ENCODE data around the gene DNAJC3. TPM values are rescaled to one million over a fixed set of nuclear protein-coding genes. Genes with fewer than 3 reads are reported as not detected.
A peak's percentile ranks its signal among the peaks of the same experiment; 100 is the strongest.

The DNAJC3 gene, protein sequence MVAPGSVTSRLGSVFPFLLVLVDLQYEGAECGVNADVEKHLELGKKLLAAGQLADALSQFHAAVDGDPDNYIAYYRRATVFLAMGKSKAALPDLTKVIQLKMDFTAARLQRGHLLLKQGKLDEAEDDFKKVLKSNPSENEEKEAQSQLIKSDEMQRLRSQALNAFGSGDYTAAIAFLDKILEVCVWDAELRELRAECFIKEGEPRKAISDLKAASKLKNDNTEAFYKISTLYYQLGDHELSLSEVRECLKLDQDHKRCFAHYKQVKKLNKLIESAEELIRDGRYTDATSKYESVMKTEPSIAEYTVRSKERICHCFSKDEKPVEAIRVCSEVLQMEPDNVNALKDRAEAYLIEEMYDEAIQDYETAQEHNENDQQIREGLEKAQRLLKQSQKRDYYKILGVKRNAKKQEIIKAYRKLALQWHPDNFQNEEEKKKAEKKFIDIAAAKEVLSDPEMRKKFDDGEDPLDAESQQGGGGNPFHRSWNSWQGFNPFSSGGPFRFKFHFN
- total RNA-seq = 10 to 100 TPM; 49.1 to 73.3 (median 53.1) TPM

GRCh38 chr13:95676762-95677563, at the start of gene DNAJC3:
Gene DNAJC3 (plus strand): TSS chr13:95677139. CDS start chr13:95677256, 117 bp downstream.
- peaks cover 3 to 53% (median 9%) of the 10 kb centered on the region in 3 donors for H3K4me1 ChIP-seq
- H3K36me3 ChIP-seq = no peaks in the 10 kb centered on the region
- peak within 1 kb of the TSS; percentile 72 to 91 for H3K4me3 ChIP-seq
- peaks cover 0 to 2% (median 0%) of the 10 kb centered on the region in 3 donors for H3K9me3 ChIP-seq
- ATAC-seq = peak; percentile 98
- TF ChIP-seq POLR2AphosphoS5 (IDR thresholded peaks at IDR 0.05) = peak; percentile 88
- TF ChIP-seq POLR2A (IDR thresholded peaks at IDR 0.05) = peak; percentile 94 to 96
- no peak for TF ChIP-seq EP300 (IDR thresholded peaks at IDR 0.05)
- TF ChIP-seq, protein P1, sequence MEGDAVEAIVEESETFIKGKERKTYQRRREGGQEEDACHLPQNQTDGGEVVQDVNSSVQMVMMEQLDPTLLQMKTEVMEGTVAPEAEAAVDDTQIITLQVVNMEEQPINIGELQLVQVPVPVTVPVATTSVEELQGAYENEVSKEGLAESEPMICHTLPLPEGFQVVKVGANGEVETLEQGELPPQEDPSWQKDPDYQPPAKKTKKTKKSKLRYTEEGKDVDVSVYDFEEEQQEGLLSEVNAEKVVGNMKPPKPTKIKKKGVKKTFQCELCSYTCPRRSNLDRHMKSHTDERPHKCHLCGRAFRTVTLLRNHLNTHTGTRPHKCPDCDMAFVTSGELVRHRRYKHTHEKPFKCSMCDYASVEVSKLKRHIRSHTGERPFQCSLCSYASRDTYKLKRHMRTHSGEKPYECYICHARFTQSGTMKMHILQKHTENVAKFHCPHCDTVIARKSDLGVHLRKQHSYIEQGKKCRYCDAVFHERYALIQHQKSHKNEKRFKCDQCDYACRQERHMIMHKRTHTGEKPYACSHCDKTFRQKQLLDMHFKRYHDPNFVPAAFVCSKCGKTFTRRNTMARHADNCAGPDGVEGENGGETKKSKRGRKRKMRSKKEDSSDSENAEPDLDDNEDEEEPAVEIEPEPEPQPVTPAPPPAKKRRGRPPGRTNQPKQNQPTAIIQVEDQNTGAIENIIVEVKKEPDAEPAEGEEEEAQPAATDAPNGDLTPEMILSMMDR (IDR thresholded peaks at IDR 0.05) = peak in 1 of 4 experiments; percentile 4
- no CpG with 5 or more reads among the region's 90 CpGs for WGBS, 2 donors (ENCODE audit: low coverage in 1 of 2)
- H3K27ac ChIP-seq = peak within 1 kb of the TSS; percentile 83 to 98 (median 94)
- no peaks in the 10 kb centered on the region for H3K27me3 ChIP-seq

DNA sequence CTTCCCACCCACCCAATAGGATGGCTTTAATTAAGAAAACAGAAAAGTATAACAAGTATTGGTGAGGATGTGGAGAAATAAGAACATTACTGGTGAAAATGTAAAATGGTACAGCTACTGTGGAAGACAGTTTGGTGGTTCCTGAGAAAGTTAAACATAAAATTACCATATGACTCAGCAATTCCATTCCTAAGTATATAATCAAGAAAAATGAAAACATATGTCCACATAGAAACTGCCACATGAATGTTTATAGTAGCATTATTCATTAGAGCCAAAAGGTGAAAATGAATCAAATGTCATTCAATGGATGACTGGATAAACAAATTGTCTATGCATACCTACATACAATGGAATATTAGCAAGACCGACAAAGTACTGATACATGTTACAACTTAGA, 49.3 kb upstream of the DNAJC3 start:
- ATAC-seq = no peak
- no peaks in the 10 kb centered on the region for H3K27me3 ChIP-seq
- H3K36me3 ChIP-seq = peaks cover 0 to 82% of the 10 kb centered on the region in 2 donors
- WGBS, 2 donors (ENCODE audit: low coverage in 1 of 2) = 67 to 94% methylated on average over 1 of the region's 1 CpG
- peaks cover 0 to 9% (median 0%) of the 10 kb centered on the region in 3 donors for H3K9me3 ChIP-seq
- TF ChIP-seq POLR2AphosphoS5 (IDR thresholded peaks at IDR 0.05) = no peak
- no peak for TF ChIP-seq EP300 (IDR thresholded peaks at IDR 0.05)
- TF ChIP-seq POLR2A (IDR thresholded peaks at IDR 0.05) = no peak
- TF ChIP-seq, protein P1 (IDR thresholded peaks at IDR 0.05) = no peak
- no peak overlapping the region for H3K4me3 ChIP-seq
- H3K4me1 ChIP-seq = no peaks in the 10 kb centered on the region
- no peak overlapping the region for H3K27ac ChIP-seq

GRCh38 chr13:95628488-95628887, 48.5 kb upstream of the DNAJC3 start:
- H3K9me3 ChIP-seq = peaks cover 0 to 9% (median 0%) of the 10 kb centered on the region in 3 donors
- no peak for ATAC-seq
- H3K4me1 ChIP-seq = no peaks in the 10 kb centered on the region
- H3K36me3 ChIP-seq = peaks cover 0 to 79% of the 10 kb centered on the region in 2 donors
- TF ChIP-seq, protein P1 (IDR thresholded peaks at IDR 0.05) = no peak
- TF ChIP-seq POLR2A (IDR thresholded peaks at IDR 0.05) (no peak), EP300 (IDR thresholded peaks at IDR 0.05) (no peak), POLR2AphosphoS5 (IDR thresholded peaks at IDR 0.05) (no peak)
- no peak overlapping the region for H3K27ac ChIP-seq
- no peak overlapping the region for H3K4me3 ChIP-seq
- H3K27me3 ChIP-seq = no peaks in the 10 kb centered on the region
- 80 to 92% methylated on average over 1 of the region's 1 CpG for WGBS, 2 donors (ENCODE audit: low coverage in 1 of 2)

DNA sequence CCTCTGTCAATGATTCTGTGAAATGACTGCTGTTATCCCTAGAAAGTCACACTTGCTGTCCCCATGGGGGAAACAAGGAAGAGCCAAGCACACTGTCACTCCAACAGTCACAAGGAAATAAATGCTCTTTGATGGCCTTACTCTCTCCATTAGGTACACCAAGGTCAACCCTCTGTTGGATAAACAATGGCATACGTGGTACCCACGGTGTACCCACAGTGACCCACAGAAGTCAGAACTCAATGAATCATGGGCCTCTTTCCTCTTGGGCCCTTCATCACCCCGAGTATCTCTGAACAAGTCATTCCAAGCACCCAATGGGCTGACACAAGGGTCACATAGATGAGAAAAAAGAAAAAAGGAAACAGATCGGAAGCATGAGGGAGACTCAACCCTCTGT, 47.9 kb upstream of the DNAJC3 start:
- no peak for ATAC-seq
- peaks cover 0 to 76% of the 10 kb centered on the region in 2 donors for H3K36me3 ChIP-seq
- TF ChIP-seq POLR2AphosphoS5 (IDR thresholded peaks at IDR 0.05) (no peak), POLR2A (IDR thresholded peaks at IDR 0.05) (no peak), EP300 (IDR thresholded peaks at IDR 0.05) (no peak)
- TF ChIP-seq, protein P1 (IDR thresholded peaks at IDR 0.05) = no peak
- peaks cover 0 to 9% (median 0%) of the 10 kb centered on the region in 3 donors for H3K9me3 ChIP-seq
- H3K4me1 ChIP-seq = no peaks in the 10 kb centered on the region
- H3K27ac ChIP-seq = no peak overlapping the region
- 37 to 72% methylated on average over 3 to 4 of the region's 4 CpGs for WGBS, 2 donors (ENCODE audit: low coverage in 1 of 2)
- no peaks in the 10 kb centered on the region for H3K27me3 ChIP-seq
- no peak overlapping the region for H3K4me3 ChIP-seq
